DMS79 (cell line): ENCODE data around the gene IL20RA.
"Not testable (repeated sequence)": the region's sequence is repeated elsewhere in the genome, so short reads cannot be mapped to it uniquely, and the experiment has no call there.

Experiments used
- DNase-seq: peaks from one replicate; lab custom pipeline; 2025; lab: John Stamatoyannopoulos, UW

The IL20RA gene

GRCh38 chr6:136969930-136970329 lies 74.8 kb downstream of the IL20RA start:
- no peak for DNase-seq

- DNase-seq = no peak
Measured at GRCh38 chr6:136969433-136969832, 75.3 kb downstream of the IL20RA start.

GRCh38 chr6:136968837-136969236 lies 75.9 kb downstream of the IL20RA start:
- DNase-seq = no peak

- no peak for DNase-seq
Measured at GRCh38 chr6:136967876-136968752, 76.7 kb downstream of the IL20RA start.

- DNase-seq = no peak
Measured at GRCh38 chr6:136964398-136964797, 80.4 kb downstream of the IL20RA start.

GRCh38 chr6:136963259-136963658 lies 81.5 kb downstream of the IL20RA start:
- DNase-seq = no peak

GRCh38 chr6:136962661-136963060 lies 82.1 kb downstream of the IL20RA start:
- peak; percentile 42 for DNase-seq

- DNase-seq = no peak
Measured at GRCh38 chr6:136961848-136962247, 82.9 kb downstream of the IL20RA start.

GRCh38 chr6:136960781-136961180 lies 84.0 kb downstream of the IL20RA start:
- no peak for DNase-seq

GRCh38 chr6:136959935-136960334 lies 84.8 kb downstream of the IL20RA start:
- DNase-seq = not testable (repeated sequence)

- peak; percentile 48 for DNase-seq
Measured at GRCh38 chr6:136959471-136959891, 85.3 kb downstream of the IL20RA start.

- DNase-seq = no peak
Measured at GRCh38 chr6:136958168-136958567, 86.6 kb downstream of the IL20RA start.

- DNase-seq = peak; percentile 3
Measured at GRCh38 chr6:136956590-136957544, 87.9 kb downstream of the IL20RA start.

- DNase-seq = no peak
Measured at GRCh38 chr6:136955123-136955522, 89.6 kb downstream of the IL20RA start.

GRCh38 chr6:136952714-136953260 lies 92.0 kb downstream of the IL20RA start:
- no peak for DNase-seq

GRCh38 chr6:136950436-136951126 lies 94.2 kb downstream of the IL20RA start:
- DNase-seq = no peak
